HL-60 (cell line): ENCODE measurements around the gene ASTN2.

Source experiments
- CTCF ChIP-seq: IDR thresholded peaks from one replicate; pipeline ENCODE4 v1.5.1; 2011; ENCODE audit warnings: low read length, control low read depth, inconsistent platforms; ENCODE audit not compliant: insufficient read depth
- GABPA ChIP-seq: IDR thresholded peaks from 2 replicates; pipeline ENCODE4 v1.6.1; 2012; ENCODE audit warnings: low read depth
- POLR2AphosphoS5 ChIP-seq: IDR thresholded peaks from 2 replicates; pipeline ENCODE4 v1.6.1; 2012; ENCODE audit warnings: low read depth
- SPI1 ChIP-seq: IDR thresholded peaks from 2 replicates; pipeline ENCODE4 v1.6.1; 2012; ENCODE audit warnings: low read depth, mild to moderate bottlenecking, borderline replicate concordance
- TF ChIP-seq, protein P1 (sequence below): IDR thresholded peaks from 2 replicates; pipeline ENCODE4 v1.6.1; 2012; ENCODE audit warnings: low read depth; ENCODE audit not compliant: insufficient replicate concordance

- TF ChIP-seq CTCF, result no peak
- TF ChIP-seq POLR2AphosphoS5, result no peak
- TF ChIP-seq, protein P1, sequence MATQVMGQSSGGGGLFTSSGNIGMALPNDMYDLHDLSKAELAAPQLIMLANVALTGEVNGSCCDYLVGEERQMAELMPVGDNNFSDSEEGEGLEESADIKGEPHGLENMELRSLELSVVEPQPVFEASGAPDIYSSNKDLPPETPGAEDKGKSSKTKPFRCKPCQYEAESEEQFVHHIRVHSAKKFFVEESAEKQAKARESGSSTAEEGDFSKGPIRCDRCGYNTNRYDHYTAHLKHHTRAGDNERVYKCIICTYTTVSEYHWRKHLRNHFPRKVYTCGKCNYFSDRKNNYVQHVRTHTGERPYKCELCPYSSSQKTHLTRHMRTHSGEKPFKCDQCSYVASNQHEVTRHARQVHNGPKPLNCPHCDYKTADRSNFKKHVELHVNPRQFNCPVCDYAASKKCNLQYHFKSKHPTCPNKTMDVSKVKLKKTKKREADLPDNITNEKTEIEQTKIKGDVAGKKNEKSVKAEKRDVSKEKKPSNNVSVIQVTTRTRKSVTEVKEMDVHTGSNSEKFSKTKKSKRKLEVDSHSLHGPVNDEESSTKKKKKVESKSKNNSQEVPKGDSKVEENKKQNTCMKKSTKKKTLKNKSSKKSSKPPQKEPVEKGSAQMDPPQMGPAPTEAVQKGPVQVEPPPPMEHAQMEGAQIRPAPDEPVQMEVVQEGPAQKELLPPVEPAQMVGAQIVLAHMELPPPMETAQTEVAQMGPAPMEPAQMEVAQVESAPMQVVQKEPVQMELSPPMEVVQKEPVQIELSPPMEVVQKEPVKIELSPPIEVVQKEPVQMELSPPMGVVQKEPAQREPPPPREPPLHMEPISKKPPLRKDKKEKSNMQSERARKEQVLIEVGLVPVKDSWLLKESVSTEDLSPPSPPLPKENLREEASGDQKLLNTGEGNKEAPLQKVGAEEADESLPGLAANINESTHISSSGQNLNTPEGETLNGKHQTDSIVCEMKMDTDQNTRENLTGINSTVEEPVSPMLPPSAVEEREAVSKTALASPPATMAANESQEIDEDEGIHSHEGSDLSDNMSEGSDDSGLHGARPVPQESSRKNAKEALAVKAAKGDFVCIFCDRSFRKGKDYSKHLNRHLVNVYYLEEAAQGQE, result no peak
- TF ChIP-seq SPI1, result no peak
- TF ChIP-seq GABPA, result no peak
Observed at GRCh38 chr9:117250610-117251215, 164.1 kb downstream of the ASTN2 start.
